GM21619 (cell line): ENCODE measurements around the gene RFXANK.
"Not testable (repeated sequence)": the region's sequence is repeated elsewhere in the genome, so short reads cannot be mapped to it uniquely, and the experiment has no call there.

ENCODE experiments used
- ATAC-seq: cut with Tn5 transposase; IDR thresholded peaks from one replicate; pipeline ENCODE4 v1.9.1; 2021; ENCODE audit not compliant: unreplicated experiment

The RFXANK gene

DNA sequence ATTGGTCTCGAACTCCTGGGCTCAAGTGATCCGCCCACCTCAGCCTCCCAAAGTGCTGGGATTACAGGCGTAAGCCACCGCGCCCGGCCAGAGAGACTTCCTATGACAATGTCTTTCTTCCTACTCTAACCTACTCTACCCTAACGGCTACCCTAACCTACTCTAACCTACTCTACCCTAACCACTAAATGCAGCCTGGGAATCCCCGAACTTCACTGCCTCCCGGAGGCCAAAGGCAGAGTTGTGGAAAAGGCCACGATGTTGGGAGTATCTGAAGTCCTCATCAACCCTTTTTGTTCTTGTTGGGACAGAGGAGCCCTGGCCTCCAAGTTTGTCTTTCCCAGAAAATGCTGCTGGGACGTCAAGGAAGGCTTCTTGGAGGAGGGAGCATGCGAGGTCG is 12.1 kb downstream of the RFXANK start:
- ATAC-seq = no peak

GRCh38 chr19:19205416-19206410 is 13.7 kb downstream of the RFXANK start:
- no peak for ATAC-seq

GRCh38 chr19:19206938-19207337 is 14.9 kb downstream of the RFXANK start:
- ATAC-seq = no peak

DNA sequence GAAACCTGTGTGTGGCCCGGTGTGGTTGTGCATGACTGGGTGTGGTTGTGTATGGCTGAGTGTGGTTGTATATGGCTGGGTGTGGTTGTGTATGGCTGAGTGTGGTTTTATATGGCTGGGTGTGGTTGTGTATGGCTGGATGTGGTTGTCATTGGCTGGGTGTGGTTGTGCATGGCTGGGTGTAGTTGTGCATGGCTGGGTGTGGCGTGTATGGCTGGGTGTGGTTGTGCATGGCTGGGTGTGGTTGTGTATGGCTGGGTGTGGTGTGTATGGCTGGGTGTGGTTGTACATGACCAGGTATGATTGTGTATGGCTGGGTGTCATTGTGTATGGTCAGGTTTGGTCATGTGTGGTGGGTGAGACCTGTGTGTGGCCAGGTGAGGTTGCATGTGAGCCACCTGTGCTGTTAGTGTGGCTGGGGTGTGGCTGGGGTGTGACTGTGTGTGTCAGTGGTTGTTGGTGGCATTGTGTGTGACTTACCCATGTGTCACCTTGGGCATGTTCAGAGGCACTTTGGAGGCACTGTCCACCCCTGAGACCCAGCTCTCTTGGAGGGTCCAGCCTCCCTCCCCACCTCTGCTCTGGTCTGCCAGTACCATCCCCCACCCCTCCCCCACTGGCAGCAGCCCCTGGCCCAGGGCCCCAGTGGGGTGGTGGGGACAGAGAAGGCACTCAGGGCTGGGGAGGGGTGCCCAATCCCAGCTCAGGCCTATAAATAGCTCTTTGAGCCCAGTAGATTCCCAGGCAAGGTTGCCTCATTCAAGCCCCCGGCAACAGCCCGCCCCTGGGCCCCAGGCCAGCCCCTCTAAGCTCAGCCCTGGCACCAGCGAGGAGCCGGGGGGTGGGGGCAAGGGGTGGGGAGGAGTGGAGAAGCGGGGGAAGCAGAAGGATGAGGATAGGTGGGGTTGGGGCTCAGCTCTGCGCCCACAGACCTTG is 15.8 kb downstream of the RFXANK start:
- ATAC-seq = no peak

DNA sequence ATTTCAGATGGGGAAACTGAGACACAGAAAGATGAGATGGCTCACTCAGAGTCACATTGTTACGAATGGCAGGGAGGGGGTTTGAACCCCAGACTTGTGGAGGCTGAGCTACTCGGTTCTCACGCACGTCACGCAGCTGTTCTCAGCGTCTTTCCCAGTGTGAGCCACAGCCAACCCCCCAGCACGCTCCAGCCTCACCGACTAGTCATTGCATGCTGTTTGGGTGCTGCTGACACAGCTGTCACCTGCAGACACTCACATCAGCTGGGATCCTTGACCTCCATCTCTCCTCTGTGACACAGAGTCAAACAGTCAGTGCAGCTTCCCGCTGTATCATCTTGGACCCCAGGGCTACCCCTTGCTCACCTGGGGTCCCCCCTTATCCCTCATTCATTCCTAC is 17.3 kb downstream of the RFXANK start:
- no peak for ATAC-seq

DNA sequence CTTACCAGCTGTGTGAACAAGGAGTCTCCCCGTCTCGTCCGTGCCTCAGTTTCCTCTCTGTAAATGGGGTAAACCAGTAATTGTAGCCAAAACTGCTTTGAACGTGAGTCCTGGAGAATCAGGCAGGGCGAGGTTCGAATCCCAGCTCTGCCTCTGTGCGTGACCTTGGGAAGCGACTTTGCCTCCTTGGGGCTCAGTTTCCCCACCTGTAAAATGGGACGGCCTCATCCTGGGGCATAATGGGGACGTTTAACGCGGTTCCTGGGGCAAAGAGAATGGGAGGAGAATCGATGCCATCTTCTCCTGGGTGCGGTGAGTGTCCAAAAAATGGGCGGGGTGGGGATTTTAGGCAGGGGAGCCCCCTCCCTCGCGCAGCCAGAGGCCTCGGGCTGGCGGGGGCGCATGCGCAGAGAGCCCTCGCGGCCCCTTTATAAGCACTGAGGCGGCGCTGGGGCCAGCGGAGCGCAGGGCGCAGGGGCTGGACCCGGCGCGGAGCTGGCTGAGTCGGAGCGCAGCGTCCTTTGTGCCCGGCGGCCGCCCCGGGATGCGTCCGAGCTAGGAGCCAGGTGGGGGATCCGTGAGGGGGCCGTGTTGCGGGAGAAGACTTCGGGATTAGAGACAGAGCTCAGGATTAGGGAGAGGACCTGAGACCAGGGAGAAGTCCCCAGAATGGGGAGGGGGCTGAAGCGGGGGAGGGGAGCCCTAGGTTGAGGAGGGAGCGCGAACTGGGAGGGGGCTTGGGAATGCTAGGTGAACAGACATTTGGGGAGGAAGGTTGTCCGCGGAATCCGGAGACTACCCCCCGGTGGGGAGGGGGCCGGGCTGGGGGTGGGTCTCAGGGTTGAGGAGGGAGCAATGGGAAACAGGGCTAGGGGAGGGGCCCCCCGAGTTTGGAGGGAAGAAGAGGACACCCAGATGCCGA is 19.7 kb downstream of the RFXANK start, which contains the start of gene NCAN:
TSS of gene NCAN (plus strand) at position 460 of the 922 bp plus-strand sequence. CDS start 4,996 bp downstream, outside the sequence.
- no peak for ATAC-seq

- ATAC-seq = no peak
These were observed 20.9 kb downstream of the RFXANK start for GRCh38 chr19:19212916-19213315.

DNA sequence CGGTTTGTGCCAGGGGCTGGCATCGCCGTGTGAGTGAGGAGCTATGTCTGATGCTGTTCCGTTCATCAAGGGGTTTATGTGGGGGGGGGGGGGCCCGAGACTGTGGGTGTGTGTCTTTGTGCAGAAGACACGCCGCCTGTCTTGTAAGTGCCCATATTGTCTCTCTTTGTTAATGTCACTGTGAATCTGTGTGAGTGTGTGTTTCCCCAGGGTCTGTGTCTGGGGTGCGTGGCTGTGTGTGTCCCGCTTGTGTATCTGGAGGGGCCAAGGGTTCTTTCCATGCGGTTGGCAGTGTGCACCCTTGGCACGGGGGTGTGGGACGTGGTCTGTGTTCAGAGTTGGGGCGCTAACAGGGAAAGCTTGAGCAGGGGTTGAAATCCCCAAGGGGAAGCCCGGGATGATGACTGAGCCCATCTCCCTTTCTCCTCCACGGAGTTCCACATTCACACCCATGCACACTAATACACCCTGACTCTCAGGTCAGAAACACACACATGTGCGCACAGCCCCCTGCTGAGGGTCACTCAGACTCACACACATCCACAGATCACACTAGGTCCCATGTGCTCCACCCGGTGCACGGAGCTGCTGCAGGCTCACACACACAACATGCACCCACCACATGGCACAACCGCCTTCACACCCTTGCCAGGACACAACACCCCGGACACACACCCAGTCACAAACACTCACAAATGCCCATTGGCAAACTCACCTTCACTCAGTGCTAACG is 21.5 kb downstream of the RFXANK start:
- ATAC-seq = no peak

- no peak for ATAC-seq
These were observed 22.1 kb downstream of the RFXANK start for GRCh38 chr19:19214159-19214490.

DNA sequence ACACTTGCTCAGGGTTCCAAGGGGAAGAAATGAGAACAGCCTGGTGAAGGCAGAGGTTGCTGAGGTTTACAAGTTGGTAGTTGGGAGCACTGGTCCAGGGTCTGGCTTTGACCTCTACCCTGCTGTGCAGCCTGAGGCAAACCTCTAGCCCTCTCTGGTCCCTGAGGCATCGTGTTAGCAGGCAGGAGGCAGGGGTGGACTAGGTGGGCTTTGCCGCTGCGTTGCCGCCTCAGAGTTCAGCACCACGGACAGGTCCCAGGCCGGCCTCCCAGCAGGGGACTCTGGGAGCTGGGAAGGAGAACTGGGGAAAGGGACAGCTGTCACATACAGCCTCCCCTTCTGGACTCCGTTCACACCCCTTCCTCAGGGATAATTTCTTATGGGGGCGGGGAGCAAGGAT is 22.8 kb downstream of the RFXANK start:
- no peak for ATAC-seq

- ATAC-seq = no peak
These were observed 23.7 kb downstream of the RFXANK start for GRCh38 chr19:19215792-19216191.

DNA sequence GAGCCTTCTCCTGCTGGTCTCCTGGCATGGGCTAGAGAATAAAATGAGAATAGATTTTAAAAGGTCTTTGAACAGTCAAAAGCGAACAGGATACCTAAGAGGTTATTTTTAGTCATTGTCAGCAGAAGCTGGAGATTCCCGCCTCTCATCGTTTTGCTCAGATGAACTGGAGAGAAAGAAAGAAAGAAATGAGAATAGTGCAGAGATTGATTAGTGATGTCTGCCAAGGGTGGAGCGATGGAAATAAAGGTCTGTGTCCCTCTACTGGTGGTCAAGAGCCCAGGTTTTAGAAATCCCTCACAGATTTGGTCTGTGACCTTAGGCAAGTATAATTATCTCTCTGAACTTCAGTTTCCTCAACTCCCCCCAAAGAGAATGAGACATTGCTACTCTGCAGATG is 25.0 kb downstream of the RFXANK start:
- no peak for ATAC-seq

DNA sequence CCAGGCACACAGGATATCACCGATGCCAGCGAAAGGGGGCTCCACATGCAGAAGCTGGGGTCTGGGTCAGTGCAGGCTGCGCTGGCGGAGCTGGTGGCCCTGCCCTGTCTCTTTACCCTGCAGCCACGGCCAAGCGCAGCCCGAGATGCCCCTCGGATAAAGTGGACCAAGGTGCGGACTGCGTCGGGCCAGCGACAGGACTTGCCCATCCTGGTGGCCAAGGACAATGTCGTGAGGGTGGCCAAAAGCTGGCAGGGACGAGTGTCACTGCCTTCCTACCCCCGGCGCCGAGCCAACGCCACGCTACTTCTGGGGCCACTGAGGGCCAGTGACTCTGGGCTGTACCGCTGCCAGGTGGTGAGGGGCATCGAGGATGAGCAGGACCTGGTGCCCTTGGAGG is 26.9 kb downstream of the RFXANK start:
- ATAC-seq = no peak

- ATAC-seq = not testable (repeated sequence)
These were observed 28.9 kb downstream of the RFXANK start for GRCh38 chr19:19221000-19221399.

DNA sequence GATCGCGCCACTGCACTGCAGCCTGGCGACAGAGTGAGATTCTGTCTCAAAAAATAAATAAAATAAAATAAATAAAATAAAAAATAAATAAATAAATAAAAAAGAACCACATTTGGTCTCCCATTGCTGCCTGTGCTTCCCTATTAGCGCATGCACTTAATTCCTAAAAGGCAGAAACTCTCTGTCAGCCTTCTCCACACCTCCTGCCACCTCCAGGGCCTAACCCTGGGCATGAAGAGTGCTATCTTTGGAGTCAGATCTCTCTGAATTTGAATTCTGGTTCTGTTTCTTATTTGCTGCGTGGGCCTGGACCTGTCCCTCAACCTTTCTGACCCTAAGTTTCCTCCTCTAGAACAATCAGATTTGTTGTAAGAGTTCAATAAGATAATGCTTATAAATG is 31.0 kb downstream of the RFXANK start:
- ATAC-seq = no peak

- no peak for ATAC-seq
These were observed 31.6 kb downstream of the RFXANK start for GRCh38 chr19:19223636-19224035.

DNA sequence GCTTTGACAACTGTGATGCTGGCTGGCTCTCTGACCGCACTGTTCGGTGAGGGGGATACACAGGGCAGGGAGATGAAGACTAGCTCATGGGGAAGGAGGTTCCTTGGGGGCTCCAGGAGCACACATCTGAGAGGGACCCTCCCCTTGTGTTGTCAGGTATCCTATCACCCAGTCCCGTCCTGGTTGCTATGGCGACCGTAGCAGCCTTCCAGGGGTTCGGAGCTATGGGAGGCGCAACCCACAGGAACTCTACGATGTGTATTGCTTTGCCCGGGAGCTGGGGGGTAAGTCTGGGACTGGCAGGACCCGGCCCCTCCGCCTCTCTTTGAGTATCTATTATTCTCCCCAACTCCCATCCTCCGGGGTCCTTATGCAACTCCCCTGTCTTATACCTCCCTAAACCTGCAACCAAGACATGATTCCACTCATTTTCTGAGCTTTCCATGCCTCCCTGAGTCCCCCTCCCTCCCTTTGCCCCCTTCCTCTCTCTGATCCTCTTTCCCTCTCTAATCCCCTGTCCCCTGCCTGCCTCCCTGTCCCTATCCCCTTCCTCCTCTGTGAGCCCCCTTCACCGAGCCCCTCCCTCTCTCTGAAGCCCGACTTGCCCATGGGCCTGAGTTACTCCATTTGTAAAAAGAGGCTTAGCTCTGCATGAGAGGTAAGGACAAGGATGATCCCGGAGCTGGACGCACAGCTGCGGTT is 32.2 kb downstream of the RFXANK start:
- ATAC-seq = no peak

- ATAC-seq = peak; percentile 45
These were observed 32.9 kb downstream of the RFXANK start for GRCh38 chr19:19224852-19225494.

DNA sequence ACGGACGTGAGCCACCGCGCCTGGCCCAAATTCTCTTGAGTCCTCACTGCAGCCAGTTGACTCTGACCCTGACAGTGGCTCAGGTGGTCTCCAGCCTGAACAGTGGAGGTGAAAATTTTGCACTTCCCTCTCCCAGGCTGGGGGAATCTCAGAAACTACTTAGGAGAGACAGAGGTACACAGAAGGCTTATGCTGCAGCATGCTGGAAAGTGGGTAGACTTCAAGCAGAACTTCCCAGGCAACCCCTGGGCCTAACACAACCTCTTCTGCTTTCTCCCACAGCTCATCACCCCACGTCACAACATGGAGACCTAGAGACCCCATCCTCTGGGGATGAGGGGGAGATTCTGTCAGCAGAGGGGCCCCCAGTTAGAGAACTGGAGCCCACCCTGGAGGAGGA is 34.1 kb downstream of the RFXANK start:
- ATAC-seq = no peak
